Nephron progenitor cell (in vitro differentiated cells): ENCODE data around the gene SLC34A1.

Source experiments
- DNase-seq: peaks from one replicate; pipeline ENCODE4 v3.0.0; 2021
- H3K27ac Mint-ChIP-seq: 2 replicates; pipeline ENCODE4 v1.8.0; 2021; ENCODE audit warnings: mild to moderate bottlenecking, moderate library complexity, mixed read lengths
- H3K27me3 Mint-ChIP-seq: 2 replicates; pipeline ENCODE4 v1.8.0; 2021; ENCODE audit warnings: mild to moderate bottlenecking, low read depth, mixed read lengths; ENCODE audit not compliant: poor library complexity
- H3K36me3 Mint-ChIP-seq: 2 replicates; pipeline ENCODE4 v1.8.0; 2021; ENCODE audit warnings: low read depth, mixed read lengths
- H3K4me1 Mint-ChIP-seq: 2 replicates; pipeline ENCODE4 v1.8.0; 2021; ENCODE audit warnings: mixed read lengths
- H3K4me3 Mint-ChIP-seq: 2 replicates; pipeline ENCODE4 v1.8.0; 2021; ENCODE audit warnings: mild to moderate bottlenecking, moderate library complexity, mixed read lengths
- H3K9me3 Mint-ChIP-seq: 2 replicates; pipeline ENCODE4 v1.8.0; 2021; ENCODE audit warnings: mild to moderate bottlenecking, moderate library complexity, mixed read lengths
- TF ChIP-seq, protein P1 (sequence below): fragments of 200-600 bp; sonication (generic); IDR thresholded peaks from 2 replicates; pipeline ENCODE4 v1.5.0; 2021; ENCODE audit warnings: antibody characterized with exemption

The SLC34A1 gene

DNA sequence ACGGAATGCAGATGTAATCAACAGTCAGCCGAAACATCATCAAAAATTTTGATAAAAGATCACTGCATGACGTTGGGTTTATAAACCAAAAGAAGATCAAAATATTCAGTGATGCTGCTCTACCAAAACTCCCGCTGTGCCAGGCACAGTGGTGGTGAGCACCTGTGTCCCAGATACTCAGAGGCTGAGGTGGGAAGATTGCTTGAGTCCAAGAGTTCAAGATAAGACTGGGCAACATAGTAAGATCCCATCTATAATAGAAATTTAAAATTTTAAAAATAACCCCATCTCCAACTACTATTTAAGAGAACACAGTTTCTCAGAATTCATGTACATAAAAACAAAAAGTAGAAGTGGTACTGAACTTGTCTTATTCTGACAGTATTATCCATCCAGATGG, 36.5 kb upstream of the SLC34A1 start:
- Mint-ChIP-seq H3K27ac (no peak overlapping the region), H3K36me3 (peaks cover 18% of the 10 kb centered on the region), H3K4me1 (peaks cover 32% of the 10 kb centered on the region), H3K9me3 (no peaks in the 10 kb centered on the region), H3K27me3 (peaks cover 2% of the 10 kb centered on the region), H3K4me3 (no peak overlapping the region)
- TF ChIP-seq, protein P1, sequence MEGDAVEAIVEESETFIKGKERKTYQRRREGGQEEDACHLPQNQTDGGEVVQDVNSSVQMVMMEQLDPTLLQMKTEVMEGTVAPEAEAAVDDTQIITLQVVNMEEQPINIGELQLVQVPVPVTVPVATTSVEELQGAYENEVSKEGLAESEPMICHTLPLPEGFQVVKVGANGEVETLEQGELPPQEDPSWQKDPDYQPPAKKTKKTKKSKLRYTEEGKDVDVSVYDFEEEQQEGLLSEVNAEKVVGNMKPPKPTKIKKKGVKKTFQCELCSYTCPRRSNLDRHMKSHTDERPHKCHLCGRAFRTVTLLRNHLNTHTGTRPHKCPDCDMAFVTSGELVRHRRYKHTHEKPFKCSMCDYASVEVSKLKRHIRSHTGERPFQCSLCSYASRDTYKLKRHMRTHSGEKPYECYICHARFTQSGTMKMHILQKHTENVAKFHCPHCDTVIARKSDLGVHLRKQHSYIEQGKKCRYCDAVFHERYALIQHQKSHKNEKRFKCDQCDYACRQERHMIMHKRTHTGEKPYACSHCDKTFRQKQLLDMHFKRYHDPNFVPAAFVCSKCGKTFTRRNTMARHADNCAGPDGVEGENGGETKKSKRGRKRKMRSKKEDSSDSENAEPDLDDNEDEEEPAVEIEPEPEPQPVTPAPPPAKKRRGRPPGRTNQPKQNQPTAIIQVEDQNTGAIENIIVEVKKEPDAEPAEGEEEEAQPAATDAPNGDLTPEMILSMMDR: no peak
- no peak for DNase-seq

DNA sequence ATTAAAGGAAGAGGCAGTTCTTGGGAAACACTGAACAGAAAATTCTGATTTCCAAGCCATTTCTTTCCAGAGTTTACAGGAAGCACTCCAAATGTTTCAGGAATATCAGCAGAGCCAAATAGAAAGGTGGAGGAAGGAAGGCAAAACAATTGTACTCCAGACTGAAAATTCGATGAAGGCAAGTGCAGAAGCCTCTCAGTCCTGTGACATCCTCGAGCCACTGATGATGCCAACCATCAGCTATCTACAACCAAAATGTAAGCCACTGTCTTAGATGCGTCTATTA, 34.9 kb upstream of the SLC34A1 start:
- H3K27me3 Mint-ChIP-seq: peaks cover 16% of the 10 kb centered on the region
- TF ChIP-seq, protein P1: no peak
- H3K36me3 Mint-ChIP-seq: peaks cover 10% of the 10 kb centered on the region
- no peaks in the 10 kb centered on the region for H3K9me3 Mint-ChIP-seq
- no peak for DNase-seq
- peaks cover 32% of the 10 kb centered on the region for H3K4me1 Mint-ChIP-seq
- H3K27ac Mint-ChIP-seq: no peak overlapping the region
- peak overlapping the region; percentile 98 for H3K4me3 Mint-ChIP-seq

DNA sequence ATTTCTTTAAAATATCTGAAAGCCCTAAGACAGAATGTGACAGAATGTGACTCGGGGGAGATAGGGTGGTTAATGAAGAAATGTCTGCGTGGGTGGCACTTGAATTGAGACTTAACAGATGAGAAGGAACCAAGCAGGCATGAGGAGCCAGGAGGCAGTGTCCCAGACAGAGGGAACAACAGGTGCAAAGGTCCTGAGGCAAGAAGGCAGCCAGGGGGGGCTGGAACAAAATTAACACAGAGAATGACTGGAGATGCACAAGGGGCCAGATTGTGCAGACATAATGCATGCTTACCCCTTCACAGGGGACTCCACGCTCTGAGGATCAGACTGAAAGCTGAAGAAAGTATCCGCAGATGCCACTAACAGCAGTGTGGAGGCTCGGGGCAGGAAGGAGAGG, 34.5 kb upstream of the SLC34A1 start:
- Mint-ChIP-seq H3K27ac (peak overlapping the region; percentile 89), H3K9me3 (no peaks in the 10 kb centered on the region), H3K4me3 (peak overlapping the region; percentile 98), H3K4me1 (peaks cover 32% of the 10 kb centered on the region), H3K36me3 (peaks cover 10% of the 10 kb centered on the region), H3K27me3 (peaks cover 20% of the 10 kb centered on the region)
- TF ChIP-seq, protein P1: no peak
- DNase-seq: no peak

DNA sequence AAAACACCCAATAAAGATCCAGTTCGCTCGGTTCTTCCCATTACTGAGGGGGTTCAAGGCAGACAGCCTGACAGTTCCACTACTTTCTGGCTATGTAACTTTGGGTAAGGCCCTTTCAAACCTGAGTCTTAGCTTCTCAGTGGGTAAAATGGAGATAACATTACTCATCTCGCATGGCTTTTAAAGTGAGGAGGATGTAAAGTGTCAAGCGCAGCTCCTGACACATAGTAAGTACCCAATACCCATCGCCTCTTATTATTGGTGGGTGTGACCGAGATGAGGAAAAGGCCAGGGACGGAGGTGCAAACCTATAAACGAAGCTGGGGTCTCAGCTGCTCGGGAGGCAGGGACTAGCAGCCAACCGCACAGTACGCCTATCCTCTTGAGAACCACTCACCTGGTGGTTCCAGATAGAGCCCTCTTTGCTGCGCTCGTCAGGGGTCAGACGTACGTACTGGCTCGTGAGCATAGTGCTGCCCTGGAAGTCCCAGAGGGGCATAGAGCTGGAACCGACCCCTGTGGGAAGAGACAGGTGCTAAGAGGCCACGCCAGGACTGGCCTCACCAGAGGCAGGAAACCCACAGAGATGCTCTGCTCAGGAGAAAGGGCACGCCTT, 33.4 kb upstream of the SLC34A1 start:
- Mint-ChIP-seq H3K4me1 (peaks cover 32% of the 10 kb centered on the region), H3K27ac (peak overlapping the region; percentile 100), H3K4me3 (peak overlapping the region; percentile 98), H3K9me3 (no peaks in the 10 kb centered on the region), H3K36me3 (peaks cover 10% of the 10 kb centered on the region), H3K27me3 (peaks cover 28% of the 10 kb centered on the region)
- no peak for DNase-seq
- TF ChIP-seq, protein P1: no peak

DNA sequence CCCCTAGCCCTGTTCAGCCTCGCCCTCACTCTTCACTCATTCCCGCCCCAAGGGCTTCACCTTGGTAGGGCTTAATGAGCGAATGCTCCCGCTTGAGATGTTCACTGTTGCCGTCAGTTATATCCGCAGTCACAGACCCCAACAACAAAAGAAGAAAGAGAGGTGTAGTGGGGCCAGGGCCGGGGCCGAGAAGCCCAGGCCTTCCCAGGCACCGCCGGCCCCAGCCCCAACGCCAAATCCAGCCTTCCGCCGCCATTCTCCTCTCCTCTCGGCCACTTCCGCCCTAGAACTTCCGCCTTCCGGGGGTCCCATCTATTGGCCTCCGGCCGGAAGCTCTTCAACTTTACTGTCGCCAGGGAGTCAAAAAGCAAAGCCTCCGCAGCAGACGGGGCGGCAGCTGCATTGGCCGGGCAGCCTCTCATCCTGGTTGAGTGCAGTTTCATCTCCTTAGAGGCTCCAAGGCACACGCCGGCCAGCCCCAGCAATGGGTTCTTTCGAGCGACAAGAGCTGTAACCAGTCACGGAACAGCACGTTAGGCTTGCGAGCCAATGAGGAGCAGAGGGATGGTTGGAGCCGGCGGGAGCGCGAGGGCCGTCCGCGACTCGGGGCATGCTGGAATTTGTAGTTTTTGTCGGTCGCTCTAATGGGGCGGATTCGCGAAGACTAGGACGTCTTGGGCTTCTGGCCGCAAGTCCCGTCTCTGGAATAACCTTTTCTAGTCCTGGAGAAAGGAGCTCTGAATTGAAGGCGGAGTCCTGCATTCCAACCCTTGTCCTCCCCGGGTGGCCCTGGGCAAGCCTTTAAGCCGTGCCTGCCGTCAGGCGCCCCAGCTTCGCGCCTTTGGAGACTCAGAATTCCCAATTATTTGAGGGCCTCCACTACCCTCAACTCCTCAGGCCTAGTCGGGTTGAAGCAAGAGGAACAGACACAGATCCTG, 32.6 kb upstream of the SLC34A1 start, which contains the start of gene LMAN2:
Gene LMAN2 (minus strand): TSS at position 277 of the 938 bp plus-strand sequence. CDS start 21 bp downstream, at position 256.
- Mint-ChIP-seq H3K4me1 (peaks cover 32% of the 10 kb centered on the region), H3K36me3 (peaks cover 9% of the 10 kb centered on the region), H3K9me3 (no peaks in the 10 kb centered on the region), H3K27me3 (peaks cover 35% of the 10 kb centered on the region), H3K4me3 (peak within 1 kb of the TSS; percentile 98), H3K27ac (peak within 1 kb of the TSS; percentile 100)
- TF ChIP-seq, protein P1: no peak
- peak; percentile 87 for DNase-seq
